Measurements from ENCODE around the gene OR11A1.
"Not testable (repeated sequence)": the region's sequence is repeated elsewhere in the genome, so short reads cannot be mapped to it uniquely, and the experiment has no call there.

The OR11A1 gene

GRCh38 chr6:29477923-29478450, 21.1 kb upstream of the OR11A1 start:
- no peak for DNase-seq

GRCh38 chr6:29474996-29475395, 18.1 kb upstream of the OR11A1 start:
- DNase-seq = no peak

- no peak for DNase-seq
Measured at GRCh38 chr6:29466241-29466640, 9.4 kb upstream of the OR11A1 start.

- no peak for DNase-seq
Measured at GRCh38 chr6:29465801-29466200, 8.9 kb upstream of the OR11A1 start.

GRCh38 chr6:29465279-29465678, 8.4 kb upstream of the OR11A1 start:
- no peak for DNase-seq

- DNase-seq = no peak
Measured at GRCh38 chr6:29462022-29462421, 5.2 kb upstream of the OR11A1 start.

GRCh38 chr6:29461021-29461814, 4.3 kb upstream of the OR11A1 start:
- no peak for DNase-seq

- no peak for DNase-seq
Measured at GRCh38 chr6:29451471-29452193, 5.2 kb downstream of the OR11A1 start.

- DNase-seq = no peak
Measured at GRCh38 chr6:29447670-29448069, 9.2 kb downstream of the OR11A1 start.

GRCh38 chr6:29444031-29444430, 12.8 kb downstream of the OR11A1 start:
- not testable (repeated sequence) for DNase-seq

GRCh38 chr6:29442719-29443118, 14.2 kb downstream of the OR11A1 start:
- no peak for DNase-seq

- no peak for DNase-seq
Measured at GRCh38 chr6:29439006-29439405, 17.9 kb downstream of the OR11A1 start, which contains the start of gene OR10C1. Gene OR10C1 (plus strand): TSS chr6:29439306. CDS start chr6:29440016, 710 bp downstream.

- not testable (repeated sequence) for DNase-seq
Measured at GRCh38 chr6:29436730-29437129, 20.1 kb downstream of the OR11A1 start.

- no peak for DNase-seq
Measured at GRCh38 chr6:29426654-29427053, 30.2 kb downstream of the OR11A1 start.

- no peak for DNase-seq
Measured at GRCh38 chr6:29425075-29425474, 31.8 kb downstream of the OR11A1 start.

- DNase-seq = no peak
Measured at GRCh38 chr6:29424575-29424974, 32.3 kb downstream of the OR11A1 start.

- no peak for DNase-seq
Measured at GRCh38 chr6:29424168-29424567, 32.7 kb downstream of the OR11A1 start.

GRCh38 chr6:29419516-29419915, 37.4 kb downstream of the OR11A1 start:
- DNase-seq = no peak

GRCh38 chr6:29414588-29414987, 42.3 kb downstream of the OR11A1 start, which contains the start of gene OR12D1:
Gene OR12D1 (plus strand): TSS chr6:29414928.
- no peak for DNase-seq

GRCh38 chr6:29403801-29404200, 53.1 kb downstream of the OR11A1 start:
- DNase-seq = no peak

- no peak for DNase-seq
Measured at GRCh38 chr6:29399525-29399924, 57.3 kb downstream of the OR11A1 start.

- DNase-seq = no peak
Measured at GRCh38 chr6:29395331-29395730, 61.5 kb downstream of the OR11A1 start, which contains the start of gene OR12D2. Gene OR12D2 (plus strand): TSS chr6:29395631. CDS start chr6:29396700, 1,069 bp downstream.

GRCh38 chr6:29388533-29388932, 68.3 kb downstream of the OR11A1 start:
- no peak for DNase-seq

- DNase-seq = no peak
Measured at GRCh38 chr6:29376003-29376402, 80.9 kb downstream of the OR11A1 start.
